Cardiac muscle cell (in vitro differentiated cells and primary cell): ENCODE data around the gene KCNK17. TPM values are rescaled to one million over a fixed set of nuclear protein-coding genes. Genes with fewer than 3 reads are reported as not detected.

ENCODE experiments used
- DNase-seq, 2 donors: peaks; one replicate each; pipeline versions ENCODE4 v3.0.0 to v3.0.0-alpha.2; 2010 to 2017; ENCODE audit warnings: low read depth in 1 of 2, low spot score in 1 of 2
- H3K27ac ChIP-seq: fragments of 200-600 bp; sonication (generic); 2 replicates; pipeline ENCODE4 v1.5.1; 2016
- H3K27me3 ChIP-seq: fragments of 200-600 bp; sonication (generic); 2 replicates; pipeline ENCODE4 v1.6.0; 2016; ENCODE audit warnings: control low read depth
- H3K36me3 ChIP-seq: fragments of 200-600 bp; sonication (generic); 2 replicates; pipeline ENCODE4 v1.5.1; 2016; ENCODE audit warnings: control low read depth
- H3K4me1 ChIP-seq: fragments of 200-600 bp; sonication (generic); 2 replicates; pipeline ENCODE4 v1.8.1; 2017; ENCODE audit warnings: low read depth, mild to moderate bottlenecking, mixed run types
- H3K4me3 ChIP-seq: fragments of 200-600 bp; sonication (generic); 2 replicates; pipeline ENCODE4 v1.5.1; 2016; ENCODE audit warnings: mild to moderate bottlenecking
- H3K9me3 ChIP-seq: fragments of 200-600 bp; sonication (generic); 2 replicates; pipeline ENCODE4 v1.5.1; 2017; ENCODE audit warnings: low read depth, mild to moderate bottlenecking, control low read depth
- CTCF ChIP-seq: IDR thresholded peaks from 2 replicates; pipeline ENCODE4 v1.5.1; 2012; ENCODE audit warnings: low read depth, mild to moderate bottlenecking, low read length
- polyA plus RNA-seq: library from polyadenylated mRNA; unstranded; fragments of >200 nt; fragmentation: Nextera tagmentation; extraction: Ambion mirVana; gene quantifications from 2 replicates; pipeline ENCODE4 v1.2.1, GENCODE V29; 2016
- total RNA-seq: library from RNA; depleted of rRNA; stranded (reverse); fragments of >200 nt; gene quantifications from 2 replicates; pipeline ENCODE4 v1.2.3, GENCODE V29; 2016

KCNK17 gene
- total and polyA plus RNA-seq, 2 experiments from 2014 or later = not detected

- H3K4me1 ChIP-seq = no peaks in the 10 kb centered on the region
- no peaks in the 10 kb centered on the region for H3K36me3 ChIP-seq
- no peaks in the 10 kb centered on the region for H3K9me3 ChIP-seq
- no peak overlapping the region for H3K27ac ChIP-seq
- no peak for TF ChIP-seq CTCF
- no peak overlapping the region for H3K4me3 ChIP-seq
- DNase-seq = no peak
- no peaks in the 10 kb centered on the region for H3K27me3 ChIP-seq
These were observed 53.8 kb downstream of the KCNK17 start for GRCh38 chr6:39260456-39260855.

DNA sequence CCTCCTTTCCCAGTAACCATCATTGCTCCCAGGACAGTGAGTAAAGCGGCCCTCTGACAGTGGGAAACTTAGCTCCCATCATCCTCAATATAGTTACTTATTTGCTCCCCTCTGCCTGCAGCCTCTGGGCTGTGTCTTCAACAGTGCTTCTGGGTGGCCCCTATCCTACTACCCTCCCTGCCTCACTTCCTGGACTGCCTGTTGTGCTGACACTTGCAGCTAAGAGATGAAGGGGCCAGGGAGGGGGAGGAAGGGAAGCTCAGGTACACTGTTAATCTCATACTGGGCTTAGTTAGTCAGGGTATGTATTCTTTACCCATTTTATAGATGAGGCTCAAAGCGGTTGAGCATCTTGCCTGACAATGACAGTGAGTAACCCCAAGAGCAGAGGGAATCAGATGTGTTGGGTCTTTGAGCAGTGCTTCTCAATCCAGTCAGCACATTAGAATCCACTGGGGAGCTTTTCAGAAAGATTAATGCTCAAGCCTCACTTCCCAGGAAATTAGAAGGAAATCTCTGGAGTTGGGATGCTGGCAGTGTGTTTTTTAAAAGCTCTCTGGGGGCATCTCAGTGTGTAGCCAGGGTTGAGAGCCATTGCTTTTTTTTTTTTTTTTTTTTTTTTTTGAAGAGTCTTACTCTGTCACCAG is 57.8 kb downstream of the KCNK17 start:
- Histone ChIP-seq H3K4me3 (no peak overlapping the region), H3K9me3 (no peaks in the 10 kb centered on the region), H3K27ac (no peak overlapping the region), H3K4me1 (no peaks in the 10 kb centered on the region), H3K36me3 (no peaks in the 10 kb centered on the region), H3K27me3 (no peaks in the 10 kb centered on the region)
- TF ChIP-seq CTCF = no peak
- DNase-seq = no peak

DNA sequence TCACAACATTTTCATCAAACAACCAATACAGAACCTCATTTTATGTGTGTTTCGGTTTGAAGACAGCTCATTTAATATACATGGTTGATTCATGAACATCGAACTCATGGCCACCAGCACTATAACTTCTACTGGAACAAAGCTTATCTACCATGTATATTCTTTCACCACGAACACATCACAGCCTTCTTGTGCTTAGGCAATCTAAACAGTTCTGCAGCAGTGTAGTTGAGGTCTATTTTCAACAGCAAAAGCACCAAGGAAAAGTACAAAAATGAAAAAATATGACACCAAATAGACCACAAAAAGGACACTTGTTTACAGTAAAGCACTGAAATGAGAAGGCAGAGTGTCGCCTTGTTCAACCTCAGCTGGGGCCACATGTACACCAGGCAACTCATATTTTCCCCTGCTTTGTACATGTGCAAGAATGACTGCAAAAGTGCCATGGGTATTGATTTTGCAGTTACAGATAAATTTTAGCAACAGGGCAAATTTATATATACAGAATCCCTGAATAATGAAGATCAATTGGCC is 59.2 kb downstream of the KCNK17 start:
- Histone ChIP-seq H3K36me3 (no peaks in the 10 kb centered on the region), H3K27ac (no peak overlapping the region), H3K4me3 (no peak overlapping the region), H3K4me1 (no peaks in the 10 kb centered on the region), H3K27me3 (no peaks in the 10 kb centered on the region), H3K9me3 (no peaks in the 10 kb centered on the region)
- DNase-seq = no peak
- no peak for TF ChIP-seq CTCF

DNA sequence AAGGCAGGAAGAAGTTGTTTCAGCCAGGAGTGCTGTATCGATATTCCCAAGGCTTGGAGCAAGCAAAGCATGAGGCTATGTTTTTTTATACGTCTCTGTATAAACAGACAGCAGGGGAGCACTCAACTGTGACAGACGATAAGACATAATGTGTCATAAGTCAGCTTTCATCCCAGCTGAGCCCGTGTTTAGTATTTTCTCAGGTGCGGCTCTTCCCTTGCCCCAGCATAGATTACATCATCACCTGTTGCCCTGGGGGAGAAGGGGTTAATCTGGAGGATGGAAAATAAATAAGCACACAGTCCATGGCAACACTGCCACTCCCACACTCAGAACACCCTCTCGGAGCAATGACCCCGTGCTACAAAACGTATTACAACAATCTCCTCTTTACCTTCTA is 62.8 kb downstream of the KCNK17 start:
- Histone ChIP-seq H3K36me3 (no peaks in the 10 kb centered on the region), H3K9me3 (no peaks in the 10 kb centered on the region), H3K4me1 (no peaks in the 10 kb centered on the region), H3K4me3 (no peak overlapping the region), H3K27me3 (no peaks in the 10 kb centered on the region), H3K27ac (no peak overlapping the region)
- no peak for TF ChIP-seq CTCF
- DNase-seq = no peak

DNA sequence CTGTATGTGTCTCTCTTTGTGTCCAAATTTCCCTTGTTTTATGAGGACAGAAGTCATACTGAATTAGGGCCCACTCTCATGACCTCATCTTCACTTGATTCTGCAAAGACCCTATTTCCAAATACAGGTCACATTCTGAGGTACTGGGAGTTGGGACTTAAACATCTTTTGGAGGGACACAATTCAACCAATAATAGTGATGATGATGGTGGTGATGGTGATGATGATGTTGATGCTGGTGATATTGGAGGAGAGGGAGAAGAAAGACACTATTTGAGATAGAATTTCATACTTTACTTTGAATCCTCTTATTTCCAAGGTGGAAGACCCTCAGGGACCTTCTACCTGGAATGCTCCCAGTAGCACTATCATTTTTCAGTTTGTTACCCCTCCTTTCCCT is 63.7 kb downstream of the KCNK17 start:
- H3K4me1 ChIP-seq = no peaks in the 10 kb centered on the region
- no peaks in the 10 kb centered on the region for H3K9me3 ChIP-seq
- no peak for DNase-seq
- no peaks in the 10 kb centered on the region for H3K36me3 ChIP-seq
- no peaks in the 10 kb centered on the region for H3K27me3 ChIP-seq
- H3K27ac ChIP-seq = no peak overlapping the region
- no peak for TF ChIP-seq CTCF
- H3K4me3 ChIP-seq = no peak overlapping the region
